NB4 (cell line): ENCODE results near the gene MASP1.

Source experiments
- DNase-seq: peaks from one replicate; pipeline ENCODE4 v3.0.0; 2010; ENCODE audit warnings: low read depth
- H3K4me3 ChIP-seq: one replicate; pipeline ENCODE4 v1.5.1; 2011; ENCODE audit warnings: mild to moderate bottlenecking, low read depth, low read length, moderate library complexity
- CTCF ChIP-seq: IDR thresholded peaks from one replicate; pipeline ENCODE4 v1.5.1; 2012; ENCODE audit warnings: low read depth, low read length
- MAX ChIP-seq: IDR thresholded peaks from 2 replicates; pipeline ENCODE4 v1.6.1; 2011; ENCODE audit warnings: low read depth, low read length
- MYC ChIP-seq: IDR thresholded peaks from 2 replicates; pipeline ENCODE4 v1.6.1; 2011; ENCODE audit warnings: low read depth, low read length
- POLR2A ChIP-seq: IDR thresholded peaks from 2 replicates; pipeline ENCODE4 v1.6.1; 2011; ENCODE audit warnings: mild to moderate bottlenecking; ENCODE audit not compliant: insufficient read length; ENCODE audit errors: extremely low read depth

Gene MASP1

GRCh38 chr3:187223799-187224198, 67.7 kb downstream of the MASP1 start:
- no peak for DNase-seq
- TF ChIP-seq MYC (no peak), CTCF (no peak), POLR2A (no peak), MAX (no peak)
- no peak overlapping the region for H3K4me3 ChIP-seq

- no peak overlapping the region for H3K4me3 ChIP-seq
- TF ChIP-seq POLR2A (no peak), CTCF (no peak), MYC (no peak), MAX (no peak)
- no peak for DNase-seq
Observed at GRCh38 chr3:187222801-187223200, 68.7 kb downstream of the MASP1 start.

- no peak for DNase-seq
- no peak overlapping the region for H3K4me3 ChIP-seq
- TF ChIP-seq MAX = no peak
- TF ChIP-seq MYC = no peak
- no peak for TF ChIP-seq POLR2A
- TF ChIP-seq CTCF = no peak
Observed at GRCh38 chr3:187215460-187215859, 76.1 kb downstream of the MASP1 start.

GRCh38 chr3:187213616-187214015, 77.9 kb downstream of the MASP1 start:
- no peak for DNase-seq
- TF ChIP-seq CTCF (no peak), MAX (no peak), MYC (no peak), POLR2A (no peak)

GRCh38 chr3:187212705-187213104, 78.8 kb downstream of the MASP1 start:
- no peak for DNase-seq
- H3K4me3 ChIP-seq = no peak overlapping the region
- TF ChIP-seq POLR2A = no peak
- TF ChIP-seq MAX = no peak
- no peak for TF ChIP-seq CTCF
- no peak for TF ChIP-seq MYC

More at GRCh38 chr3:187213616-187214015, 77.9 kb downstream of the MASP1 start:
- no peak overlapping the region for H3K4me3 ChIP-seq

GRCh38 chr3:187212196-187212545, 79.4 kb downstream of the MASP1 start:
- DNase-seq = no peak
- no peak overlapping the region for H3K4me3 ChIP-seq
- TF ChIP-seq POLR2A = no peak
- TF ChIP-seq MYC = no peak
- TF ChIP-seq MAX = no peak
- TF ChIP-seq CTCF = no peak
